Measurements from ENCODE around the gene N4BP2L1.

The N4BP2L1 gene

GRCh38 chr13:32427852-32428580 is at the start of gene N4BP2L1:
Gene N4BP2L1 (minus strand): TSS chr13:32428130. CDS start chr13:32428082, 48 bp downstream.
- H3K4me3 Mint-ChIP-seq, result peak within 1 kb of the TSS; percentile 92 to 95 (median 93)
- peaks cover 24% of the 10 kb centered on the region for H3K36me3 Mint-ChIP-seq (ENCODE audit: low read depth)
- TF ChIP-seq CTCF (IDR thresholded peaks at IDR 0.05; ENCODE audit: unreplicated experiment in 3 of 3), result no peak
- peaks cover 4% of the 10 kb centered on the region for H3K27me3 Mint-ChIP-seq (ENCODE audit: low read depth)
- H3K27ac Mint-ChIP-seq, result peak within 1 kb of the TSS; percentile 18 to 81 (median 66)
- peaks cover 27% of the 10 kb centered on the region for H3K4me1 Mint-ChIP-seq
- no peaks in the 10 kb centered on the region for H3K9me3 Mint-ChIP-seq

GRCh38 chr13:32476892-32477291 is 49.0 kb upstream of the N4BP2L1 start:
- Mint-ChIP-seq H3K27me3 (ENCODE audit: low read depth) (no peaks in the 10 kb centered on the region), H3K9me3 (no peaks in the 10 kb centered on the region), H3K27ac (no peak overlapping the region), H3K4me1 (peaks cover 7% of the 10 kb centered on the region), H3K36me3 (ENCODE audit: low read depth) (peaks cover 15% of the 10 kb centered on the region), H3K4me3 (no peak overlapping the region)
- TF ChIP-seq CTCF (IDR thresholded peaks at IDR 0.05; ENCODE audit: unreplicated experiment in 3 of 3), result no peak

- no peak for TF ChIP-seq CTCF (IDR thresholded peaks at IDR 0.05; ENCODE audit: unreplicated experiment in 3 of 3)
- H3K36me3 Mint-ChIP-seq (ENCODE audit: low read depth), result peaks cover 15% of the 10 kb centered on the region
- no peaks in the 10 kb centered on the region for H3K9me3 Mint-ChIP-seq
- H3K27ac Mint-ChIP-seq, result no peak overlapping the region
- H3K4me1 Mint-ChIP-seq, result peaks cover 14% of the 10 kb centered on the region
- no peak overlapping the region for H3K4me3 Mint-ChIP-seq
- H3K27me3 Mint-ChIP-seq (ENCODE audit: low read depth), result no peaks in the 10 kb centered on the region
These were observed 48.2 kb upstream of the N4BP2L1 start for GRCh38 chr13:32476021-32476731.

GRCh38 chr13:32474999-32475792 is 47.3 kb upstream of the N4BP2L1 start:
- Mint-ChIP-seq H3K4me3 (no peak overlapping the region), H3K27ac (no peak overlapping the region), H3K27me3 (ENCODE audit: low read depth) (no peaks in the 10 kb centered on the region), H3K4me1 (peaks cover 16% of the 10 kb centered on the region), H3K9me3 (no peaks in the 10 kb centered on the region), H3K36me3 (ENCODE audit: low read depth) (peaks cover 15% of the 10 kb centered on the region)
- no peak for TF ChIP-seq CTCF (IDR thresholded peaks at IDR 0.05; ENCODE audit: unreplicated experiment in 3 of 3)

- H3K27me3 Mint-ChIP-seq (ENCODE audit: low read depth), result no peaks in the 10 kb centered on the region
These were observed 45.7 kb upstream of the N4BP2L1 start for GRCh38 chr13:32473650-32474049.

More at GRCh38 chr13:32473650-32474049, 45.7 kb upstream of the N4BP2L1 start:
- Mint-ChIP-seq H3K9me3 (no peaks in the 10 kb centered on the region), H3K36me3 (ENCODE audit: low read depth) (peaks cover 9% of the 10 kb centered on the region), H3K4me3 (no peak overlapping the region), H3K4me1 (peaks cover 23% of the 10 kb centered on the region), H3K27ac (no peak overlapping the region)
- no peak for TF ChIP-seq CTCF (IDR thresholded peaks at IDR 0.05; ENCODE audit: unreplicated experiment in 3 of 3)

Data from nephron (organoid).